Upper lobe of left lung (tissue), 4 donors: ENCODE data around the gene SMAD3.

Experiments
- CTCF ChIP-seq, 6 experiments: fragments of 450-650 bp in 4 of 6; fragments of 200-600 bp in 2 of 6; sonication (generic) in 2 of 6; IDR thresholded peaks; one replicate each; pipeline ENCODE4 v1.5.1; 2016 to 2019; ENCODE audit warnings: antibody characterized with exemption in 6 of 6
- EP300 ChIP-seq, 4 donors: sonication (generic); formaldehyde crosslinking; IDR thresholded peaks; one replicate each; pipeline ENCODE4 v1.5.1; 2017; ENCODE audit warnings: antibody characterized with exemption in 4 of 4, control low read depth in 2 of 4
- POLR2A ChIP-seq, 4 donors: fragments of 450-650 bp; IDR thresholded peaks; one replicate each; pipeline ENCODE4 v1.5.1; 2016 to 2017; ENCODE audit warnings: antibody characterized with exemption in 4 of 4, mild to moderate bottlenecking in 2 of 4
- POLR2AphosphoS5 ChIP-seq, 2 donors: sonication (generic); formaldehyde crosslinking; IDR thresholded peaks; one replicate each; pipeline ENCODE4 v1.5.1; 2017; ENCODE audit warnings: antibody characterized with exemption in 2 of 2

GRCh38 chr15:67017311-67017710 is 48.1 kb upstream of the SMAD3 start:
- TF ChIP-seq CTCF (IDR thresholded peaks at IDR 0.05): no peak
- no peak for TF ChIP-seq POLR2AphosphoS5 (IDR thresholded peaks at IDR 0.05)
- TF ChIP-seq EP300 (IDR thresholded peaks at IDR 0.05): no peak
- no peak for TF ChIP-seq POLR2A (IDR thresholded peaks at IDR 0.05)
